ENCODE measurements around the gene UNC93B1.

DNA sequence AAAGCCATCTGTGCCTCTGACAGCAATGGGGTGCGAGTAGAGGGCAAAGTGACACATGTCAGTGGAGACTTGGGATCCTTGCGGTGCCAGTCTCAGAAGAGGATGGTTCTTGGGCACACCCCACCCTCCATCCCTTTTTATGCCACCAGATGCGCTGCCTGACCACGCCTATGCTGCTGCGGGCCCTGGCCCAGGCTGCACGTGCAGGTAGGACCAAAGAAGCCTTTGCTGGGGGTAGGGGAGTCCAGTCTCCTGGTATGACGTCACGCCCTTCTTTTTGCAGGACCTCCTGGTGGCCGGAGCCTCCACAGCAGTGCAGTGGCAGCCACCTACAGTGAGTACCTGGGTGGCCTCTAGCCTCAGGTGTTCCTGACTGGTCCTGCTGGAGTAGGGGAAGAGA is 28.1 kb upstream of the UNC93B1 start:
- TF ChIP-seq POLR2AphosphoS5 (IDR thresholded peaks at IDR 0.05; ENCODE audit: low read depth, low read length): no peak
- no peak for TF ChIP-seq POLR2A (IDR thresholded peaks at IDR 0.05; ENCODE audit: low read depth, low read length)

Data from GM12892 (cell line).